Fibroblast of lung (primary cell): ENCODE measurements around the gene DGKG. TPM values are rescaled to one million over a fixed set of nuclear protein-coding genes. Genes with fewer than 3 reads are reported as not detected.

Experiments used
- DNase-seq, 2 donors: peaks; one replicate each; pipeline versions ENCODE4 v3.0.0 to v3.0.0-alpha.2; 2010; ENCODE audit warnings: low read depth in 2 of 2
- H2AFZ ChIP-seq: 2 replicates; pipeline ENCODE4 v1.5.1; 2012; ENCODE audit warnings: low read length, control low read depth, inconsistent platforms
- H3K27ac ChIP-seq: 2 replicates; pipeline ENCODE4 v1.5.1; 2011; ENCODE audit warnings: low read length, control low read depth; ENCODE audit not compliant: insufficient read depth
- H3K27me3 ChIP-seq: 2 replicates; pipeline ENCODE4 v1.5.1; 2011; ENCODE audit warnings: mild to moderate bottlenecking, low read length; ENCODE audit not compliant: control insufficient read depth, insufficient read depth
- H3K36me3 ChIP-seq: 2 replicates; pipeline ENCODE4 v1.5.1; 2011; ENCODE audit warnings: low read length; ENCODE audit not compliant: control insufficient read depth, insufficient read depth
- H3K4me1 ChIP-seq: 2 replicates; pipeline ENCODE4 v1.5.1; 2011; ENCODE audit warnings: low read length; ENCODE audit not compliant: control insufficient read depth, insufficient read depth; ENCODE audit errors: extremely low read depth
- H3K4me2 ChIP-seq: 2 replicates; pipeline ENCODE4 v1.5.1; 2011; ENCODE audit warnings: low read length, control low read depth; ENCODE audit not compliant: insufficient read depth; ENCODE audit errors: extremely low read depth
- H3K4me3 ChIP-seq, 4 experiments: fragments of 200-600 bp in 1 of 4; sonication (generic) in 1 of 4; replicated peaks in 1 of 4; 2 replicates each; pipeline ENCODE4 v1.5.1; 2011 to 2016; ENCODE audit warnings: low read length in 4 of 4, low read depth in 3 of 4, mild to moderate bottlenecking in 3 of 4, control low read depth in 2 of 4, inconsistent platforms in 1 of 4, mixed read lengths in 1 of 4; ENCODE audit not compliant: insufficient read depth in 1 of 4; ENCODE audit errors: control extremely low read depth in 1 of 4
- H3K79me2 ChIP-seq: 2 replicates; pipeline ENCODE4 v1.5.1; 2012; ENCODE audit warnings: mild to moderate bottlenecking, low read length, inconsistent platforms; ENCODE audit not compliant: control insufficient read depth, insufficient read depth
- H3K9ac ChIP-seq: 2 replicates; pipeline ENCODE4 v1.5.1; 2011; ENCODE audit warnings: mild to moderate bottlenecking, low read length, control low read depth; ENCODE audit not compliant: insufficient read depth
- H3K9me3 ChIP-seq: 2 replicates; pipeline ENCODE4 v1.5.1; 2012; ENCODE audit warnings: low read depth, low read length; ENCODE audit not compliant: control insufficient read depth, insufficient read depth
- H4K20me1 ChIP-seq: 2 replicates; pipeline ENCODE4 v1.5.1; 2011; ENCODE audit warnings: low read length; ENCODE audit not compliant: control insufficient read depth, insufficient read depth; ENCODE audit errors: extremely low read depth
- EZH2 ChIP-seq: IDR thresholded peaks from 2 replicates; pipeline ENCODE4 v1.5.1; 2012; ENCODE audit warnings: low read length, control low read depth, mild to moderate bottlenecking; ENCODE audit errors: missing control alignments
- polyA plus RNA-seq, 2 donors: library from polyadenylated mRNA; depleted of rRNA in 1 of 2; stranded (reverse) in 1 of 2; unstranded in 1 of 2; fragments of >200 nt; gene quantifications; 2 replicates each; pipeline ENCODE4 v1.2.1, GENCODE V29; 2011 to 2012; ENCODE audit warnings: missing spikeins in 1 of 2
- total RNA-seq: library from RNA; depleted of rRNA; stranded (reverse); fragments of >200 nt; gene quantifications from 2 replicates; pipeline ENCODE4 v1.2.1, GENCODE V29; 2014
- TF ChIP-seq, protein P1 (sequence below), 2 donors: IDR thresholded peaks in 1 of 2; conservative IDR thresholded peaks in 1 of 2; 1 replicate in 1 of 2; 2 replicates in 1 of 2; pipeline ENCODE4 v1.5.1; 2011 to 2012; ENCODE audit warnings: low read length in 2 of 2, control low read depth in 1 of 2, inconsistent platforms in 1 of 2, low read depth in 1 of 2, mild to moderate bottlenecking in 1 of 2

DGKG gene
- total and polyA plus RNA-seq, 2 donors (not counting 1 experiment from before 2014, with no cell fraction given): 3.7 to 4.8 TPM

DNA sequence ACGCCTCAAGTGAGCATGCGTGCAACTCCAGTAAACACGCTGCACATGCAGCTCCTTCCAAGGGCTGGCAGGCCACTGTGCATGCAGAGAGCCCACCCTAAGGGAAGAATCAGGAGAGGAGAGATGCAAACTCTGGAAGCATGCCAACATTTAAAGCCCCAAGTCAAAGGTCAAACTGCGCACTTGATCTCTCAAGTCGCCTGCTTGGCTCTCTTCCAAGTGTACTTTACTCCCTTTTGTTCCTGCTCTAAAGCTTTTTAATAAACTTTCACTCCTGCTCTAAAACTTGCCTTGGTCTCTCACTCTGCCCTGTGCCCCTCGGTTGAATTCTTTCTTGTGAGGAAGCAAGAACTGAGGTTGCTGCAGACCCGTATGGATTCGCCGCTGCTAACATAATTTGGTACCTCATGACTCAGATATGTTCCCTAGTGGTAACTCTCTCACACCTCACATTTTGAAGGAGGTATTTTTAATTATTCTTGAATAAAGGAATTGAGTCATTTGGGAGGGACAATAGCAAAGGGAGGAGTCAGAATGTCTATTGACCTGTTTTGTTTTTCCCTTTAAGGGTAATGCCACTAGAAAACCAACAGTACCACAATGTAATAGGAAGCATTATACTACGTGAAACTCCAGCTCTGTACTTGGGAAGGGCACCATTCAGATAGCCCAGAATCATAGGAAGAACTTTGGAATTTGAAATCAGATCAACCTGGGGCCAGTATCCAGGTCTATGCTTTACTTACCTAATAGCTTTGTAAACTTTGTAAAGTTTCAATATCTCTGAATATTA lies 19.6 kb upstream of the DGKG start:
- Histone ChIP-seq H3K4me2 (no peak overlapping the region), H3K79me2 (no peaks in the 10 kb centered on the region), H3K9me3 (no peaks in the 10 kb centered on the region), H3K27me3 (peaks cover 3% of the 10 kb centered on the region), H3K9ac (no peak overlapping the region), H3K27ac (no peak overlapping the region), H3K36me3 (no peaks in the 10 kb centered on the region), H3K4me1 (no peaks in the 10 kb centered on the region), H2AFZ (no peak overlapping the region), H3K4me3 (no peak overlapping the region), H4K20me1 (no peaks in the 10 kb centered on the region)
- no peak for DNase-seq
- TF ChIP-seq, protein P1, sequence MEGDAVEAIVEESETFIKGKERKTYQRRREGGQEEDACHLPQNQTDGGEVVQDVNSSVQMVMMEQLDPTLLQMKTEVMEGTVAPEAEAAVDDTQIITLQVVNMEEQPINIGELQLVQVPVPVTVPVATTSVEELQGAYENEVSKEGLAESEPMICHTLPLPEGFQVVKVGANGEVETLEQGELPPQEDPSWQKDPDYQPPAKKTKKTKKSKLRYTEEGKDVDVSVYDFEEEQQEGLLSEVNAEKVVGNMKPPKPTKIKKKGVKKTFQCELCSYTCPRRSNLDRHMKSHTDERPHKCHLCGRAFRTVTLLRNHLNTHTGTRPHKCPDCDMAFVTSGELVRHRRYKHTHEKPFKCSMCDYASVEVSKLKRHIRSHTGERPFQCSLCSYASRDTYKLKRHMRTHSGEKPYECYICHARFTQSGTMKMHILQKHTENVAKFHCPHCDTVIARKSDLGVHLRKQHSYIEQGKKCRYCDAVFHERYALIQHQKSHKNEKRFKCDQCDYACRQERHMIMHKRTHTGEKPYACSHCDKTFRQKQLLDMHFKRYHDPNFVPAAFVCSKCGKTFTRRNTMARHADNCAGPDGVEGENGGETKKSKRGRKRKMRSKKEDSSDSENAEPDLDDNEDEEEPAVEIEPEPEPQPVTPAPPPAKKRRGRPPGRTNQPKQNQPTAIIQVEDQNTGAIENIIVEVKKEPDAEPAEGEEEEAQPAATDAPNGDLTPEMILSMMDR (conservative IDR thresholded peaks at IDR 0.05 in 1 of 2, IDR thresholded peaks at IDR 0.05 in 1 of 2; ENCODE audit: low read depth in 1 of 2, low read length in 2 of 2): no peak
- no peak for TF ChIP-seq EZH2

DNA sequence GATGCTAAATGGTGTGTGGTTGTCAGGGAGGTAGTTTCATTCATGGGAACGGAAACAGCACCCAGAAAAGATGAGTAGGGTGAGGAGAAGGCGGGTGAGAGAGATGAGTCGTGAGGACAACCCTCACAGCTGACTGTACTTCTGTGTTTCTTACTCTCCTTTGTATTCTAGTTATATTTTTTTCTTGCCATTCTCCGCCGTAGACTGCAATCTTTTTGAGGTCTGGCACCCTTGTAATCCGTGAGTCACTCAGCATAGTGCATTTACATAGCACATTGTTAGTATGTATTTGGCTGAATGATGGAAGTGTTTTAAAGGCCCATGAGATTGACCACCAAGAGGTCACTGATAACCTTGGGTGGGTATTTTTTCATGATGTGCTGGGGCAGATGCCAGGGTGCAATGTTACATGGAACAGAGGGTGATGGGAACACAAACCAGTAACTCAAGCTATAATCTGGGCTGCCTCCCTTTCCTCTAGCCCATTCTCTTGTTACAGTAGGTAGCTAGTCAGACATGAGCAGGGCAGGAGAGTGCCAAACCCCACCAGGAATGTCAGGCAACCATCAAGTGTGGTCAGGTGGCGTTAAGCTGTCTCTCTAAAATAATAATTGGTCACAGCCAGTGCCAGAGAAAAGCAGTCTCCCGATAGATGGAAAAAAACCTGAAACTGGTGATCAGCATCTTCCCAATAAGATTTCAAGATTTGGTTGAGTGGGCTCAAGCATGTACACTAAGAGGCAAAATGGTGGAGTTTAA lies 18.8 kb upstream of the DGKG start:
- Histone ChIP-seq H3K4me3 (no peak overlapping the region), H3K36me3 (no peaks in the 10 kb centered on the region), H3K27ac (no peak overlapping the region), H2AFZ (no peak overlapping the region), H3K4me2 (no peak overlapping the region), H3K4me1 (no peaks in the 10 kb centered on the region), H3K27me3 (peaks cover 3% of the 10 kb centered on the region), H3K79me2 (no peaks in the 10 kb centered on the region), H4K20me1 (no peaks in the 10 kb centered on the region), H3K9ac (no peak overlapping the region), H3K9me3 (no peaks in the 10 kb centered on the region)
- DNase-seq: peak; percentile 34 to 89
- TF ChIP-seq EZH2: no peak
- TF ChIP-seq, protein P1 (conservative IDR thresholded peaks at IDR 0.05 in 1 of 2, IDR thresholded peaks at IDR 0.05 in 1 of 2; ENCODE audit: low read depth in 1 of 2, low read length in 2 of 2): no peak

DNA sequence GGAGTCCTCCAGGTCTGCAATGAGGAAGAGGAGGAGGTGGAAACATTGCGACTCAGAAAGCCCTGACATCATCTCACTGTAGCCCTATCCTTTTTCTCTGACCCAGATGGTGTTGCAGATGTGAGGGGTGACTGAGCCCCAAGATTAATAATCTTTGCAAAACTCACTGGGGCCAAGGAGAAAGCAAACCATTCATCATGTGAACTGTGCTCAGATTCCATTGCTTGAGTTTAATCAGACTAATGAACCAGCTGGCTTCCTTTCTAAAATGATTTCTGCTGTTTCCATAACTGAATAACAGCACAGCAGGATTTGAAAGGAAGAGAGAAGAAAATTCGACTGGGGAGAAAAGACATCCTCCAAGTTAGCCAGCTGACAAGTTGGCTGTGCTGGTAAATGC lies 13.4 kb upstream of the DGKG start:
- Histone ChIP-seq H3K4me2 (no peak overlapping the region), H3K4me1 (no peaks in the 10 kb centered on the region), H3K27me3 (no peaks in the 10 kb centered on the region), H3K79me2 (no peaks in the 10 kb centered on the region), H3K36me3 (no peaks in the 10 kb centered on the region), H2AFZ (no peak overlapping the region), H3K27ac (no peak overlapping the region), H3K9ac (no peak overlapping the region), H3K4me3 (no peak overlapping the region), H3K9me3 (no peaks in the 10 kb centered on the region), H4K20me1 (no peaks in the 10 kb centered on the region)
- DNase-seq: peak; percentile 29 to 35
- TF ChIP-seq, protein P1 (conservative IDR thresholded peaks at IDR 0.05 in 1 of 2, IDR thresholded peaks at IDR 0.05 in 1 of 2; ENCODE audit: low read depth in 1 of 2, low read length in 2 of 2): no peak
- TF ChIP-seq EZH2: no peak
